ENCODE measurements around the gene ISYNA1. TPM values are rescaled to one million over a fixed set of nuclear protein-coding genes. Genes with fewer than 3 reads are reported as not detected.

ISYNA1 gene
- total and polyA plus RNA-seq, 10 of the 15 experiments (the other 5 are each of a cell fraction or from before 2014, with no cell fraction given), result 1.9 to 37.0 (median 9.1) TPM

DNA sequence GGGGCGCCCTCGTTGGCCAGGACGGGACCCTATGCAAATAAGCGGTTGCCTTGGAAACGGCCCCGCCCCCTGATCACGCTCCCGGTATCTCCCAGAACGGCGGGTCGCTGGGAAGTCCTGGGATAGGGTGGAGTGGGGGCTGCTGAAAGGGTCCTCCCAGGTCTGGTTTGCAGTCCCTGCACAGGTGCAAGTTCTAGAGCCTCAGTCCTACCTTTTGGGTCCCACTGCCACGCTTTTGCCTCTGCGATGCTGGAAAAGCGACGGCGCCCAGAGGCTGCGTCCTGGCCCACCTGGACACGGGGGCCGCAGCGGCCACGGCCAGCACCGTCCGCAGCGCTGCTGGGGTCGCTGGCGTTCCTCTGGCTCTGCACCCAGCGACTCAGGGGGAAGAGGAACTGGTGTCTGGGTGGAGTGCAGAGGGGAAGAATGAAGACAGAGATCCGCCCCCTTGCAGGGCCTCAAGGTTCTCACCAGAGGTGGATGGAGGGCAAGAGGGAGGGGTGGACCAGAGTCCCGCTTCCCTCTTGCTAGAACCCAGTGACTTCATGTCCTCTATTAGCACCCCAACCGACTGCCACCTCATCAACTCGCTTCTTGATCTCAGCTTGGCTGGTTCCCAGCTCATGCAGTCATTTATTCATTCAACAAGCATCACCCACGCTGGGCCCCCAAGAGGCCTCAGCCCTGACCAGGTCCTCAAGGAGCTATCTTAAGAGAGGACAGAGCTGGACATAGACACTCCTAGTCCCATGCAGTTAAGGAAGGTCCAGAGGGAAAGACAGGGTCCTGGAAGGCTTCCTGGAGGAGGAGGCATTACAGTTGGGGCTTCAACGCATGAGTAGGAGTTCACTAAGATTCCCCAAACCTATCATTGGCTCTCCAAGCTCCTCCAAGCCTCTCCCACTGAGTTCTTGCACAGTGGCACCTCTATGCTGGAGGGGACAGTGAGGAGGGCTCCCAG is 40.4 kb downstream of the ISYNA1 start, which contains the start of gene LRRC25 (continued):
- TF ChIP-seq E2F8 (IDR thresholded peaks at IDR 0.05; ENCODE audit: low read depth, partially characterized antibody) (peak; percentile 39), IKZF1 (conservative IDR thresholded peaks at IDR 0.05) (0 out of 2 replicates have a peak, but pooled peaks have one; percentile 35), KLF5 (IDR thresholded peaks at IDR 0.05; ENCODE audit: partially characterized antibody) (no peak), HCFC1 (IDR thresholded peaks at IDR 0.05; ENCODE audit: low read length) (no peak), MTA3 (IDR thresholded peaks at IDR 0.05; ENCODE audit: borderline replicate concordance, low read length) (no peak), STAT3 (IDR thresholded peaks at IDR 0.05; ENCODE audit: low read depth, low read length) (no peak), RAD51 (IDR thresholded peaks at IDR 0.05) (no peak), GABPA (IDR thresholded peaks at IDR 0.05; ENCODE audit: low read depth) (no peak), BMI1 (IDR thresholded peaks at IDR 0.05; ENCODE audit: borderline replicate concordance) (no peak), ZSCAN29 (IDR thresholded peaks at IDR 0.05) (no peak), IKZF2 (IDR thresholded peaks at IDR 0.05) (peak in 1 of 2 experiments; percentile 27; a peak in 1 of 4 replicates), TCF3 (IDR thresholded peaks at IDR 0.05; ENCODE audit: borderline replicate concordance, insufficient read depth, low read depth, low read length) (no peak), PAX5 (IDR thresholded peaks at IDR 0.05; ENCODE audit: borderline replicate concordance, low read depth, low read length) (no peak), CEBPB (IDR thresholded peaks at IDR 0.05; ENCODE audit: borderline replicate concordance in 1 of 2, low read depth in 2 of 2, low read length in 2 of 2) (no peak), HDGF (IDR thresholded peaks at IDR 0.05) (no peak), NFIC (IDR thresholded peaks at IDR 0.05; ENCODE audit: low read depth, low read length) (no peak), BHLHE40 (IDR thresholded peaks at IDR 0.05; ENCODE audit: borderline replicate concordance in 1 of 2, low read depth in 2 of 2, low read length in 1 of 2) (peak in 1 of 2 experiments; percentile 29; a peak in 1 of 4 replicates), RUNX3 (IDR thresholded peaks at IDR 0.05; ENCODE audit: low read length) (peak; percentile 16; the same call in 1 of the 2 replicates)
- TF ChIP-seq, protein P1, sequence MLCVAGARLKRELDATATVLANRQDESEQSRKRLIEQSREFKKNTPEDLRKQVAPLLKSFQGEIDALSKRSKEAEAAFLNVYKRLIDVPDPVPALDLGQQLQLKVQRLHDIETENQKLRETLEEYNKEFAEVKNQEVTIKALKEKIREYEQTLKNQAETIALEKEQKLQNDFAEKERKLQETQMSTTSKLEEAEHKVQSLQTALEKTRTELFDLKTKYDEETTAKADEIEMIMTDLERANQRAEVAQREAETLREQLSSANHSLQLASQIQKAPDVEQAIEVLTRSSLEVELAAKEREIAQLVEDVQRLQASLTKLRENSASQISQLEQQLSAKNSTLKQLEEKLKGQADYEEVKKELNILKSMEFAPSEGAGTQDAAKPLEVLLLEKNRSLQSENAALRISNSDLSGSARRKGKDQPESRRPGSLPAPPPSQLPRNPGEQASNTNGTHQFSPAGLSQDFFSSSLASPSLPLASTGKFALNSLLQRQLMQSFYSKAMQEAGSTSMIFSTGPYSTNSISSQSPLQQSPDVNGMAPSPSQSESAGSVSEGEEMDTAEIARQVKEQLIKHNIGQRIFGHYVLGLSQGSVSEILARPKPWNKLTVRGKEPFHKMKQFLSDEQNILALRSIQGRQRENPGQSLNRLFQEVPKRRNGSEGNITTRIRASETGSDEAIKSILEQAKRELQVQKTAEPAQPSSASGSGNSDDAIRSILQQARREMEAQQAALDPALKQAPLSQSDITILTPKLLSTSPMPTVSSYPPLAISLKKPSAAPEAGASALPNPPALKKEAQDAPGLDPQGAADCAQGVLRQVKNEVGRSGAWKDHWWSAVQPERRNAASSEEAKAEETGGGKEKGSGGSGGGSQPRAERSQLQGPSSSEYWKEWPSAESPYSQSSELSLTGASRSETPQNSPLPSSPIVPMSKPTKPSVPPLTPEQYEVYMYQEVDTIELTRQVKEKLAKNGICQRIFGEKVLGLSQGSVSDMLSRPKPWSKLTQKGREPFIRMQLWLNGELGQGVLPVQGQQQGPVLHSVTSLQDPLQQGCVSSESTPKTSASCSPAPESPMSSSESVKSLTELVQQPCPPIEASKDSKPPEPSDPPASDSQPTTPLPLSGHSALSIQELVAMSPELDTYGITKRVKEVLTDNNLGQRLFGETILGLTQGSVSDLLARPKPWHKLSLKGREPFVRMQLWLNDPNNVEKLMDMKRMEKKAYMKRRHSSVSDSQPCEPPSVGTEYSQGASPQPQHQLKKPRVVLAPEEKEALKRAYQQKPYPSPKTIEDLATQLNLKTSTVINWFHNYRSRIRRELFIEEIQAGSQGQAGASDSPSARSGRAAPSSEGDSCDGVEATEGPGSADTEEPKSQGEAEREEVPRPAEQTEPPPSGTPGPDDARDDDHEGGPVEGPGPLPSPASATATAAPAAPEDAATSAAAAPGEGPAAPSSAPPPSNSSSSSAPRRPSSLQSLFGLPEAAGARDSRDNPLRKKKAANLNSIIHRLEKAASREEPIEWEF (IDR thresholded peaks at IDR 0.05; ENCODE audit: insufficient replicate concordance, low read depth, low read length), result no peak
